HG03439 (cell line): ENCODE data around the gene CSNK1G3.
"Not testable (repeated sequence)": the region's sequence is repeated elsewhere in the genome, so short reads cannot be mapped to it uniquely, and the experiment has no call there.

Experiments
- ATAC-seq: cut with Tn5 transposase; IDR thresholded peaks from one replicate; pipeline ENCODE4 v1.9.1; 2021; ENCODE audit warnings: mild to moderate bottlenecking, moderate library complexity; ENCODE audit not compliant: unreplicated experiment

The CSNK1G3 gene

DNA sequence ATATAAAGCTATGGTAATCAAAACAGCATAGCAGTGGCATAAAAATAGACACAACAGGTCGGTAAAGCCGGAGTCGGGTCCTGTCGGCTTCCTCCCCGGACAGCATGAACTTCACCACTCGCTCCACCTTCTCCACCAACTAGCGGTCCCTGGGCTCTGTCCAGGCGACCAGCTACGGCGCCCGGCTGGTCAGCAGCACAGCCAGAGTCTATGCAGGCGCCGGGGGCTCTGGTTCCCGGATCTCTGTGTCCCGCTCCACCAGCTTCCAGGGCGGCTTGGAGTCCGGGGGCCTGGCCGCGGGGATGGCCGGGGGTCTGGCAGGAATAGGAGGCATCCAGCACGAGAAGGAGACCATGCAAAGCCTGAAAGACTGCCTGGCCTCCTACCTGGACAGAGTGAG lies 124.0 kb downstream of the CSNK1G3 start:
- no peak for ATAC-seq

DNA sequence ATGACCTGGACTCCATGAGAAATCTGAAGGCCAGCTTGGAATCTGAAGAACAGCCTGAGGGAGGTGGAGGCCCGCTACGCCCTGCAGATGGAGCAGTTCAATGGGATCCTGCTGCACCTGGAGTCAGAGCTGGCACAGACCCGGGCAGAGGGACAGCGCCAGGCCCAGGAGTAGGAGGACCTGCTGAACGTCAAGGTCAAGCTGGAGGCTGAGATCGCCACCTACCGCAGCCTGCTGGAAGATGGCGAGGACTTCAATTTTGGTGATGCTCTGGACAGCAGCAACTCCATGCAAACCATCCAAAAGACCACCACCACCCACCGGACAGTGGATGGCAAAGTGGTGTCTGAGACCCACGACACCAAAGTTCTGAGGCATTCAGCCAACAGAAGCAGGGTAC lies 125.1 kb downstream of the CSNK1G3 start:
- not testable (repeated sequence) for ATAC-seq

DNA sequence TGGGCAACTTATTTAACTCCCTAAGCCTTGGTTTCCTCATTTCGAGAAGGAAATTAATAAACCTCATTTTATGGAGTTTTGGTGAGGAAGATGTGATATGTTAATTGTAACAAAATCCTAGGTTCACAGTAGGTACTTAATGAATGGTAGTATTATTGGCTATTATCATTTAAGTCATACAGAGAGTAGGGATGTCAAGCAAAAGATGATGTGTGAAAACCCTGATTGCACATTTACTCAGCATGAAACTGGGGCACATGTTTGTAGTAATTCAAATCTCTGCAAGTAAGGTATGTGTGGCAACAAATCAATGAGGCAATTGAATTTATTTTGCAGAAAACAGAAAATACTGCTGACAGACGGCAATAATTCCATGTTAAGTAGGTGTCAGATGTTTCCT lies 127.3 kb downstream of the CSNK1G3 start:
- ATAC-seq, result no peak

DNA sequence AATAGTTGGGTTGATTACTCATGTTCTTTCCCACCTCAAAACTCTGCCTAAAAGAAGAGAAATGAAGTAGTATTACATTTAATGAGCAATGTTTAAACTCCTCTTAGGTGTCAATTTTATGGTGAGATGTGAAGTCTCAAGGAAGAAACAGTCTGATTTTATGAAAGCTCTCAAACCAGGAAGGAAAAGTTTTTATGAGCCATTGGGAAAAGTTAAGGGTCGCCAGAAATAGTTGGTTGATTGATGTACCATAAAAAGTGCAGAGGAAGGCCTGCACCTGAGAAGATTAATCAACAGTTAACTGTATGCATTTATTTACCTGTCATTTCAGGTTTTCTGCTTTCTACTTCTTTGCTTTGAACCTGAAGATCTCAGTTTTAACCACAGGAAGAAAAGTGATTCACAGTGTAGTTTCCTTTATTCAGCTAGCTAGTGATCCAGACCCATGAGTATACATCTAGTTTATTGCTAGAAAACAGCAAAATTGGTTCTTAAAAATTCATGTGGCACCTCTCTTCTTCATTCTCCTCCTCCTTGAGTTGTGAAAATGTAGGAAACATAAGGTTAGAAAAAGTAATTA lies 133.1 kb downstream of the CSNK1G3 start:
- no peak for ATAC-seq

DNA sequence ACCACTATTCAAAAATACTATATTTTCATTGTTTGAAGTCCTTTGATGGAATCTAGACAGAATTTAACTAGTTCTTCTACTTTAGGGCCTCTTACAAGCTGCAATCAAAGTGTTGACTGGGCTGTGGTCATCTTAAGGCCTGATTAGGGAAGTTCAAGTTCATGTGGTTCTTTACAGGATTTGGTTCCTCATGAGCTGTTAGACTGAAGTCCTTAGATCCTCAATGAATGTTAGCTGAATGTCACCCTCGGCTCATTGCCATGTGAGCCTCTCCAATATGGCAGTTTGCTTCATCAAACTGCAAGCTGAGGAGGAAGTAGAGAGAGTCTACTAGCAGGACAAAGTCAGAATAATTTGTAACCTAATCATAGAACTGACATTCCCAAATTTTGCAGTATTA lies 135.1 kb downstream of the CSNK1G3 start:
- no peak for ATAC-seq

DNA sequence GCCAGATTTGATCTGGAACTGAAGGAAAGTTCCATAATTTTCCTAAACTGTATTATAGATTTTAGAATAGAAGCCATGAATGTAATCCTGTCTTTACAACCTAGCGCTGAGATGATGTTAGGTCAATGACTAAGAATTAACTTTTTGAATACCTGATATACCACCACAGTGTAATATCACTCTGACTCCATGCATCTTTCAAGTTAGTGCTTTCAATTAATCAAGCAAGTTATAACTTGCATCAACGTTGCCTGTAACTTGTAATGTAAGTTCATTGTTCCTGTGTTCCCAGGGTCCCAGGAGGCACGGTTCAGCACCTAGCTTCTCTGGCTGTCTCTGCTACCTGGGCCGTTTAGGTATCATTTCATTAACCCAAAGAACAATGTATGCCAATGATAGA lies 139.3 kb downstream of the CSNK1G3 start:
- ATAC-seq, result no peak

DNA sequence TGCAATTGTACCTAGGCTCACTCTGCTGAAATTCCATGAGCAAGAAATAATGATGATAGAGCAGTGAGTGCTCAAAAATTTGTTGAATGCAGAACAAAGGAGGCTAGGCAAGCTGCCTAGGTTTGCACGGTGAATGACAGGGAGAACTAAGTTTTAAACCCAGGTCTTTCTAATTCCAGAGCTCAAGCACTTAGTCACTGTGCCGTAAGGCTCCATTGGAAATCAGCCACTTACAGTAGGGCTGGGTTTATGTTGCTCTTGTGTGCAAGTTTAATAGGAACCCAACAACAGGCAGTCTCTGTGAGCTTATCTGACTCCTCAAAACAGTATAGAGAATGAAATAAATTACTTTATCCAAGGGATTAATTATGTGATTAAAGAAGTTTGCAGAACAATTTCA lies 147.0 kb downstream of the CSNK1G3 start:
- ATAC-seq, result no peak

DNA sequence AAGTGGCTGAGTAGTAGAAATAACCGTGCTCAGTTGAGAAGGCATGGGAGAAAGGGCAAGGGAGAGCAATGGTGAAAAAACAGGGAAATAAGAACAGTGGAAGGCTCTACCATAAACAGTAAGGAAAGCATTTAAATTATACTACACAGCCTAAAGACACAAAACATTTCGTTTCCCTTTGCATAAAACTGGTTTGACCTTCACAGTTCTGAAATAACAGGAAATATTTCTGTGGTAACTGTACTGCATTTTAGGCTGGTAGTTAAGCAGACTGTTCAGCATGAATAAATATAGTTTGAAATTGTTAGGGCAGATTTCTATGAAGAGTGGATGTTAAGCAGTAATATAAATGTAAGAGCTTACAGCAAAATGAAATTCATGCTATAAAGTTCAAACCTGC lies 147.5 kb downstream of the CSNK1G3 start:
- ATAC-seq, result no peak

DNA sequence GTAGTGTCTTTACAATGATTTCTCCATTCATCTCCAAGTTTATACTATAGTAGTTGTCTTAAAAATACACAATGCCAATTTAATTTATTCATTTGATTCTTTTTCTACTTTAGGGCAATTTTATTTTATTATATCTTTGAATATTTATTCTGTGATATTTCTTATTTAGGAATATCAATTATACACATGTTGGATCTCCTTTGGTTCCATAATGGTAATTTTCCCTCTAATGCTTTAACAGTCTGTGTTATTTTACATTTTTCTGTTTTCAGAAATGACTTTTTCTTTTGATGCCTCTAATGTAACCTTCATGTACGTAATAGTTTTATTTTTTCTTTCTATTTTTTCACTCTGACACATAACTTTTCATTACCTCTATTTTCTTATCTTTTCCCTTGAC lies 153.0 kb downstream of the CSNK1G3 start:
- ATAC-seq, result no peak

DNA sequence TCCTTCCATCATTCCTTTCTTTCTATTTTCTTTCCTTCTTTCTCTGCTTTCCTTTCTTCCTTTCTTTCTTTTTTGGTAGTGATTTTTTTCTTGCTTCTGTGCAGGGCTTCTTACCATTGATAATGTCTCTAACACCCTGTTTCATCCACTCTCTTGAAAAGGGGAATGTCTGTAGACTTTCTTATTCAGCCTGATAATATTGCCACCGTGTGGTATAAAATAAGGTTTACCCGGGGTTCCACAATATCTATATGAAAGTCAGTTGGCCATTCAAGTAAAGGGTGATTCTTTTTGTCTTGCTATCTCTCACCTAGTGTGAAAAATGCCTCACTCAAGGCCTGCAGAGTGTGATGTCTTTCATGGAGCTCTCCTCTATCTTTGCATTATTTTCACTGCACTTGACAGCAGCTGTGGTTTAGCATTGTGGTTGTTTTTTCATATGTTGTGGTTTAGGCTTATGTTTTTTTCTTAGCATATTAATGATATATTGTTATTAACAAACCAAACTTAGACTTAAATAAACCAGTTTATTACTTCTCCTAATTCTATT lies 153.9 kb downstream of the CSNK1G3 start:
- no peak for ATAC-seq
